CD4-positive, alpha-beta T cell treated with Interleukin-4 for 4 hours (primary cell): ENCODE data around the gene CD14.
"Not testable (repeated sequence)": the region's sequence is repeated elsewhere in the genome, so short reads cannot be mapped to it uniquely, and the experiment has no call there.

Source experiments
- DNase-seq: peaks from one replicate; pipeline ENCODE4 v3.0.0-alpha.2; 2020

CD14 gene

DNA sequence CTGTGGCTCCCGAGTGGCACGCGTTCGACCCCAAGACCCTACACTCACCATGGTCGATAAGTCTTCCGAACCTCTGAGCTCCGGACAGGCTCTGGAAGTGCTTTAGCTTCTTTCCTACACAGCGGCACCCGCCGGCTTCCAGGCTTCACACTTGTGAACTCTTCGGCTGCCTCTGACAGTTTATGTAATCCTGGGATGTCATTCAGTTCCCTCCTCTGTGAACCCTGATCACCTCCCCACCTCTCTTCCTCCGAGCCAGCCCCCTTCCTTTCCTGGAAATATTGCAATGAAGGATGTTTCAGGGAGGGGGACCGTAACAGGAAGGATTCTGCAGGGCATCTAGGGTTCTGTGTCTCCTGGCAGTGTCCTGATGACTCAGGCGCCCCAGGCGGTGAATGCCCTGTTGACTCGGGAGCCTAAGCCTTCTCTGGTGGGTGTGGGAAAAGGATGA is at the start of gene CD14:
Gene CD14, minus strand, starts transcription at position 155 of the 451 bp plus-strand sequence. Its CDS starts 104 bp downstream, at position 51.
- DNase-seq: no peak

DNA sequence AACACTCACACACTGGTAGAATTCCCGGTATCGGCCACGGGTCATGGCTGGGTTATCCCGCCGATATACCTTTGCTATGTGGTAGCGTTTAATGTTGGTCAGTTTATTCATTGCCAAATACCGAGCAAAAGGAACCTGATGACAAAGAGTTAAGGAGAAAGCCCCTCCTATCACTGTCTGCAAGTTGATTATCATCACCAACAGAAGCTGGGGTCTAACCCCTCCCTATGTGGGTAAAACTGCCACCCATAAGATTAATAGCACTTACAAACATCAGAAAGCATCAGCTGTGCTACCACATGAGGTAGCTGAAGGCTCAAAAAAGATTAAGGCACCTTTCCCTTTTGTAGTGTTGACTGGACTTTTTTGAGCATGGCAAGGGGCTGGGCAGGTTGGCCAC is 46.0 kb upstream of the CD14 start:
- DNase-seq: no peak

DNA sequence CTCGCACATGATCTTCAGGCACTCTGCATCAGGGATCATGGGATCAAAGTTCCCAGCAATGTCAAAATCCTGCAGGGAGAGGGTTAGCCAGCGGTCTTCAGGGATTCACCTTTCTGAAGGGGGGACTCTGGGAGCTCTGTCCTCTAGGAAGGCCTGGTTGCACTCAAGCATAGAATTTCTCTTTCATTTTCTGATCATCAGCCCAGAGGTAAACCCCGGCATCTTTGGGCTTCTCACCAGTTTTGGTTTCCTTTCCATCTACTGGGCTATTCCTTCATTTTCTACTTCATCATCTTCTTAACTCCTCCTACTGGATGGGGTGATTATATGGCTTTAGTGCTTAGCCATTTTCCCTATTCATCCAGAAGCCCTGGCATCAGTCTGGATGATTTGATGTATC is 45.0 kb upstream of the CD14 start:
- no peak for DNase-seq

DNA sequence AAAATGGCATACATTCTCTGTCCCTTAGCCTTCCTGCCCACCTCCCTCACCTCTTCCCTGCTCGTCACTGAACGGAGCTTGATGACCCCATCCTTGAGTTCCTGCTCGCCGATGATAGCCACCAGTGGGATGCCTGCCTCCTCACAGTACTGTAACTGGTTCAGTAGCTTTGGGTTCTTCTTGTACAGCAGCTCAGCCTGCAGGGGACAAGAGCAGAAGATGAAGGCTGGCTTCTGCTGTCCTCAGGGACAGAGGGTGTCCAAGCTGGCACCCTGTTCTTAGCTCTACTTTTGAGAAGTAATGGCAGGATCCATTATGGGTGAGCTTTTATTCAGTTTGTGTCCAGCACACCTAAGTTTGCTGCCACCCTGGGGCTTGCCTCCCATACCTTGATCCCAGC is 41.7 kb upstream of the CD14 start:
- no peak for DNase-seq

DNA sequence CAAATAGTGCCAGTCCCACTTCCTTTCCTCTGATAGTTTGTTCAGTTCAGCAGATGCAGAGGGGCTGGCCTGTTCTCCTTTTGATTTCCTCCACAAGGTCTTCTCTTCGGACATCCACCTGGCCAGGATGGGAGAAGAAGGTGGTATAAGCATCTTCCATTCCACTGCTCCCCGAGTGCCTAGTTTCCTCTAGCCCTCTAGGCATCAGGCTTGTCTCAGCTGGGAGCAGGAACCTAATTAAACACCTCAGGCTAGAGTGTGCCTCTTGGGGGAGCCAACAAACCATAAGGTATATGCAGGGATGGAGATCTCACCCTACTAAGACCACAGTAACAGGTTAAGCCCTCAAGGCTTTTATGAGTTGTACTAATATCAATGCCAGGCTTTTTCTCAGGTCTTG is 41.2 kb upstream of the CD14 start:
- no peak for DNase-seq

DNA sequence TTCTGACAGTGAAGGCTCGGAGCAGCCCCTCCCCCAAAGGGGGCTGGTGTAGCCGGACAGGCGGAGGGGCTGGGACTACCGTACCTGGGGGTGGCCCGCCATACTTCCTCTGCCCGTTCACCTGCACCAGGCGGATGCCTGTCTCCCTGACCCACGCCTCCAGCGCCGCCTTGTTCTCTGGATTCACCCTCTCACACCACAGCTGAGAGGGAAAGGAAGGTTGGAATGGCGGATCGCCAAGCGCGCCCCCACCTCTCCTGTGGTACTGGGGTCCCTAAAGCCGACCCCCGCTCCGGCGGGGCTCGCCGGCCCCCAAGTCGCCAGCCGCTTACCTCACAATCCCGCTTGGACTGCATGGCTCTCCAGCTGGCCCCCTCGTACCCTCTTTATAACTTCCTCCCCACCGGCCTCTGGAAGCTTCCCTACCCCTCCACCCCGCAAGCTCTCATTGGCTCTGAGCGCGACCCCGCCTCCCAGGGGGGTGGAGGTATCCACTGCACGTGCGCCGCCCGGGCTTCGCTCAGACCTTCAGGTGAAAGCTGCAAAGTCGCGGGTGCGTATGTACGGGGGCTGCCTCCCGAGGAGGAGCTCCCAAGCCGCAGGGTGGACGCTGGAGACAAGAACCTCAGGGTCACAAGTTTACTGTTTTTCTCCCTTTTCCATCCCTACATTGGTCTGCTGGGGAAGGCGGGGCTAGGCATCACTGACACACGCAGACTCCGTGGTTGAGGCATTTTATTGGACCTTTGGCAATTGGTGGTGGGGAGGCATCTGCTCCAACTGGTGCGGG is 40.4 kb upstream of the CD14 start, which contains the start of gene DND1:
Gene DND1, minus strand, starts transcription at position 390 of the 790 bp plus-strand sequence. Its CDS starts 34 bp downstream, at position 356.
- no peak for DNase-seq

DNA sequence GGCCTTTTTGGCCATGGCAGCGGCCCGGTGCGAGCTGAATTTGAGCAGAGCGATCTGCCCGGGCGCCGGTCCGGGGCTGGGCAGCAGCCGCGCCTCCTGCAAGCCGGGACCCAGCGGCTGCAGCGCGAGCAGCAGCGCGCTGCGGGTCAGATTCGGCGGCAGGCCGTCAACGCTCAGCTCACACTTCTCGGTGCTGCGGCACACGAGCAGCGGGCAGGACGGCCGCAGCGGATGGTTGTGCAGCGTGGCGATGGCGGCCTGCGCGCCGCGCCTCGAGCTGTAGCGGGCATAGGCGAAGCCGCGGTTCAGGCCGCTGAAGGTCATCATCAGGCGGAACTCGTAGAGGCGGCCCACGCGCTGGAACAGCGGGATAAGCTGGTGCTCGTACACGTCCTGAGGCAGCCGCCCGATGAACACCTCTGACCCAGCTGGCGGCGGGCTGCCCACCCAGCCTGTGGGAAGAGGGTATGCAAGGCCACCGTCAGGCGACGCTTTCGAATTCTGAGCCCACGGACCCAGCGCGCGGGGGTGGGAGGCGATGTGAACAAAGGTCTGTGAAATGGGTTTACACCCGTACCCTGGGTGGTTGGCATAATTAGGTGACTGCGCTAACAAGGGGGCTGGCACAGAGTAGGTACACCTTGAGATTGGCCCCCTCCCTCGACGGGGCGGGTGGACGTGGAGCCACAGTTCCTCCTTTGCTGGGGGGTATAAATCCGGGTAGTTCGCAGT is 39.6 kb upstream of the CD14 start:
- no peak for DNase-seq

DNA sequence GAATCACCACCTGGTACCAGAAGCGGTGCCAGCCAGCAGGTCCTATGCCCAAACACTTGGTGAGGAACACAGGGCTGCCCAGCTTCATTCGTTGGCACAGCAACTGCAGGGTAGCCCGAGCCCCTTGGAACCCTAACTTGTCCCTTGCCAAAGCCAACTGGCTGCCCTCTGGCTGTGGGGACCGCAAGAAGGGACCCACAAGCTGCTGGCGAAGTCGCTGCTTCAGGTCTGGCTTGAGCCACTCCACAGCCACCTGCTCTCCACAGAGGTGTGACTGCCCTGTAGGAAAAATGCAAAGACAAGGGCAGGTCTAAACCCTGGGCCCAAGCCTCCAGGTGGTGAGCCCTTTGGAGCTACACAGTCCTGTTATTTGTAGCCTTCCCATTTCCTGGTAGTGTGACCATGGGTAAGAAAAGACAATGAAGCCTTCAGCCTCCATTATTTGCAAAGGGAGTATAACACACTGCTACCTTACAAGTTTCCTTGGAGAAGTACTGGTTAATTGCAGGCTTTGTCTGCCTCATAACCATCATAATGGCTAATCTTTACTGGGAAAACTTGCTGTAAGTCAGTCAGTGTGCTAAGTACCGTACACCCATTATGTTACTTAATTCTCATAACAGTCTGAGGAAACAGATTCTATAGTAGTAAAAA is 38.6 kb upstream of the CD14 start:
- no peak for DNase-seq

DNA sequence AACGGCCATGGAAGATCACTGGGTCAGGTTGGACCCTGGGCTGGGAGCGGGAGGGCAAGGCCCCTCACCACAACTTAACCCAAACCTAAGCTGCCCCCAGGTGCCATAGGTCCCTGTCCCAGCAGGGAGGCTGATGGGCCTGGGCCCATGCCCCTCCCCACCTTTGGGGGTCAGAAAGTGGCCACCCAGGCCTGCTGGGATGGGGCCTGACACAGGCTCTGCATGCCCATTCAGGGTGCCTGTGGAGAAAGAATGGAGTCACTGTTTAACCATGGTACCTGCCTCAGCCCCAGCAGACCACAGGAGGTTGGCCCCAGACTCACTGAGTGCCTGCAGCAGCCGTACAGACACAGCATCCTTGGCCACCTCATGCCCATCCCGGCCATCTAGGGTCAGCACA is 38.1 kb upstream of the CD14 start:
- DNase-seq: not testable (repeated sequence)

DNA sequence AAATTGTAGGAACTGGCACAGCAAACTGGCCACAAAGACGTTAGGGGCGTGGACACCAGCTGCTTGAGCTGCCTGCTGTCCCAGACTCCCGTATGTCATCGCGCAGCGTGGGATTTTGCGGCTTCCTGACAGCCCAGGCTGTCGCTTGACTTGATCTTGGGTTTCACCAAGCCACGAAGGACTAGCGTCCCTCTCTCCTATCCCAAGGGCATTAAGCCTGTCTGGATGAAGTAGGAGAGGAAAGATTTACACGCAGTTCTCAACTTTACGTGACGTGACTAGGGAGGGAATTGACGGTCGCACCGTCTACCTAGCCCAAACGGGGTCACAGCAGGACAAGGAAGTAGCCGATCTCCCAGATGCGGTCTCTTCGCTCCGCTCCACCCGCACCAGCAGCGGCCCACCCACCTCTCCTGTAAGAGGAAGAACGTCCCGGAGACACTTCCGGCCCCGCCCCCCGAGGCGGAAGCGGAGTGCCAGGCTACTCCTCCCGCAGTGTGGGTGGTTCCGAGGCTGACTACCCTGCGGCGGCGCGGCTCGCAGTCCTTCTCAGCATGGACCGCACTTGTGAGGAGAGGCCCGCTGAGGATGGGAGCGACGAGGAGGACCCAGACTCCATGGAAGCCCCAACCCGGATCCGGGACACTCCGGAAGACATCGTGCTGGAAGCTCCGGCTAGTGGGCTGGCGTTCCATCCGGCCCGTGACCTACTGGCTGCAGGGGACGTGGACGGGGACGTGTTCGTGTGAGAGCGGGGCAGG is 31.6 kb upstream of the CD14 start, which contains the start of gene WDR55:
Gene WDR55, plus strand, starts transcription at position 546 of the 761 bp plus-strand sequence. Its CDS starts 9 bp downstream, at position 555.
- peak; percentile 93 for DNase-seq

DNA sequence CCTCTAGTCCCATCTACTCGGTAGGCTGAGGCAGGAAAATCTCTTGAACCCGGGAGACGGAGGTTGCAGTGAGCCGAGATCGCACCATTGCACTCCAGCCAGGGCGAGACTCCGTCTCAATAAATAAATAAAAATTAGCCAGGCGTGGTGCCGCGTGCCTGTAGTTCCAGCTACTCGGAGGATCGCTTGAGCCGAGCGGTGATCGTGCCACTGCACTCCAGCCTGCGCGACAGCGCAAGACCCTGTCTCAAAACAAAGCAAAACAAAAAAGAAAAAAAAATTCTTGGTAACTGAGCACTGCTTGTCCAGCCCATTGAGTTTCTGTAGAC is 31.0 kb upstream of the CD14 start:
- DNase-seq: no peak

DNA sequence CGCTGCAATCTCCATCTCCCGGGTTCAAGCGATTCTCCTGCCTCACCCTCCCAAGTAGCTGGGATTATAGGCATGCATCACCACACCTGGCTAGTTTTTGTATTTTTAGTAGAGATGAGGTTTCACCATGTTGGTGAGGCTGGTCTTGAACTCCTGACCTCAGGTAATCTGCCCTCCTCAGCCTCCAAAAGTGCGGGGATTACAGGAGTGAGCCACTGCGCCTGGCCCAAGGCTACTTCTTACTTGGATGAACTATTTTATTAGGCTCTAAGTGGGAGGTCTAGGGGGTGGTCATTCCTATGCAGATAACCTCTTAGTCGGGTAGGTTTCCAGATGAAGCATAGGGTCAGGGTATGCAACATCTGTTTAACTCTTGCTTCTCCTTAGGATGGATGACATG is 27.4 kb upstream of the CD14 start:
- not testable (repeated sequence) for DNase-seq

DNA sequence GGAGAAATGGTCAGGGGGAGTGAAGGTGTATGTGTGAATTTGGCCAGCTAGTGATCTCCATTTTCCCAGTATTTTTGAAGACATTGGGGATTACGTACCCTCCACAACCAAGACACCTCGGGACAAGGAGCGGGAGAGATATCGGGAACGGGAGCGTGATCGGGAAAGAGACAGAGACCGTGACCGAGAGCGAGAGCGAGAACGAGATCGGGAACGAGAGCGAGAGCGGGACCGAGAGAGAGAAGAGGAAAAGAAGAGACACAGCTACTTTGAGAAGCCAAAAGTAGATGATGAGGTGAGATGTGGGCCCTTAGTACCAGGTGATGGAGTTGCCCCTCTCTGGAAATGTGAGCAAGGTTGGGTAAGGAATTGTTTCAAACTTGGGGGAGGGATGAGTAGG is 25.9 kb upstream of the CD14 start:
- DNase-seq: no peak

DNA sequence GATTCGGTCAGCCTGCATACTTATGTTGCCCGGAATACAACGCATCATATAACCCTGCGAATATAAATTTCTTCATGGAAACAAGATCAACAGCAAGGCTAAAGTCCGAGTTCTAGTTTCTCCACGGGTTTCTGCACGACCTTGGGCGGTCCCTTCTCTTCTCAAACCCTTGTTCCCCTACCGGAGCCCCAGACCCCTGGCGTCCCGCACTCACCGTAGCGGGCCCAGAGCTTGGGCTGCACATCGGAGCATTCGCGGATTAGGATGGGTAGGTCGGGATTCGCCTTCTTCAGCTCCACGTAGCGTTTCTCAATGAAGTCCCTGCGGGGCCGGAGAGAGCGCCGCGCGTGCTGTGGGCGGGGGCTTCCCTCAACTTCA is 14.1 kb upstream of the CD14 start:
- DNase-seq: no peak

DNA sequence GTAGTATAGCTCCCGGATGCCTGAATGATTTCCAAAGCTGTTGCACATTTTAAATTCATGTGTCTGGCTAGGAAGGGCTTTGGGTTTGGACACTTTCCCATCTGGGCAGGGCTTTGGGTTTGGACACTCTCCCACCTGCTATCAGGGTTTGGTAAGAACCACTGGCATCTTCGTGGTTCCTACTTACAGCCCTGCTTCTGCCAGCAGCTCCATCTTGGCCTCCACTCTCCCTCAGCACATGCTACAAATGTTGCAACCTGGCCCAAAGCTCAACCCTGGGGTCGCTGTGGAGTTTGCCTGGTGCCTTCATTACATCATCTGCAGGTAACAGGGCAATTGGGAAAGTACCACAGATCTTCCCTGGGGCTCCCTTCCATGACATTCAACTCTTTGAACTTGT is 9.7 kb upstream of the CD14 start:
- no peak for DNase-seq

DNA sequence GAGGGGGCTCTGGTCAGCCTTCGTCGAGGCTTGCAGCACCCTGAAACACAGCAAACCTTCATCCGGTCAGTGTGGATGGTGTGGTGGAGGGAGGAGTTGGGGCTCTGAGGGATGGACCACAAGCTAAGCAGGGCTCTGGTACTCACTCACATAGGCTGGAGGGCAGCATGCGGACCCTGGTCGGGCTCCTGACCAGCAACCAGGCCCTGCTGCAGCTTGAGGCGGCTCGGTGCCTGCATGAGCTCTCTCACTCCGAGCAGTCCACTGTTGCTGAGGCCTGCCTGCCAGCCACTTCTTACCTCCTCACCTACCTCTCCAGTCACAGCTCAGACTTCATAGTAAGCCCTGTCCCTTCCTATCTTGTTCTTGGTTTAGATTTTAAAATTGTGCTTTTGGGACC is 8.7 kb upstream of the CD14 start:
- DNase-seq: no peak

DNA sequence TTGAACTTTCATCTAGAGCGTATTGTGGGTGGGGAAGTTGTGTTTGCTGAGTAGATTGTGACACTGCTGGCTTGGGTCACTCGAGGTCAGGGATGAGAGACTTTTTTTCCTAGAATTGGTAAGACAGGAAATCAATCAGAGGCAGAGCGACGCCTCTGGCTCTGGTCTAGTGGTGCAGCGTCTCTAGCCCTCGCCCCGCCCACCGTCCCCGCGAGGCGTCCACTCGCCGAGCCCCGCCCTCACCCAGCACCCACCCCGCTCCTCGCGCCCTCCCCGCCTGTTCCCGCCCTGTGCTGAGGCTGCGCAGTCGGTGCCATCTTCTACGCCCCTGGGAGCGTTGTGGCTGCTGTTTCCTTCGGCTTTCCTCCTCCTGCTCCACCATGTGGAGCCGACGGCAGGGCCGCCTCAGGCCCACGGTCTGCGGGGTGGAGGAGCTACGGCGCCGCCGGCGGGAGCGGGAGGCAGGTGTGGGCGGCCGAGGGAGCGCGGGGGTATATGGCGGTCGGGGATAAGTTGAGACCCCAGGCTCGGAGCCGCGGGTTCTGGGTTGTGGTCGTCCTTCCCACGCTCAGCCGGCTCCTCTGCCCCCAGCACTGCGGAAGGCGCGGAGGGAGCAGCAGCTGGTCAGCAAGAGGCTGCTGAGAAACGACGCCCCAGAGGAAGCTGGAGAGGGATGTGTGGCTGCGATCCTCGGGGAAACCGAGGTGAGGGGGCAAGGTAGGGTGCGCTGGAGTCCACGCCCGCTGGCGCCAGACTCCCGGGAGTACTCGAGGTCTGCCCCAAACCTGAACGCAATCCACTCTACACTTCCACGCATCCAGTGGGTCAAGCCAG is 6.4 kb upstream of the CD14 start, which contains the start of gene TMCO6:
Gene TMCO6, plus strand, starts transcription at position 304 of the 834 bp plus-strand sequence. Its CDS starts 77 bp downstream, at position 381.
- peak; percentile 95 for DNase-seq

DNA sequence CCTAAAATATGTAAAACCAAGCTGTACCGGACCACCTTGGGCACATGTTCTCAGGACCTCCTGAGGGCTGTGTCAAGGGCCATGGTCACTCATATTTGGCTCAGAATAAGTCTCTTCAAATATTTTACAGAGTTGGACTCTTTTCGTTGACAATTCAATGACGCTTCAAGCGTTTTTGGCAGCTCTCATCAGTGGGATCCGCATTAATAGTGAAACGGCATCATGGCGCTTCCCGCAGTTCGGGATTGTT is 5.8 kb upstream of the CD14 start:
- DNase-seq: not testable (repeated sequence)

DNA sequence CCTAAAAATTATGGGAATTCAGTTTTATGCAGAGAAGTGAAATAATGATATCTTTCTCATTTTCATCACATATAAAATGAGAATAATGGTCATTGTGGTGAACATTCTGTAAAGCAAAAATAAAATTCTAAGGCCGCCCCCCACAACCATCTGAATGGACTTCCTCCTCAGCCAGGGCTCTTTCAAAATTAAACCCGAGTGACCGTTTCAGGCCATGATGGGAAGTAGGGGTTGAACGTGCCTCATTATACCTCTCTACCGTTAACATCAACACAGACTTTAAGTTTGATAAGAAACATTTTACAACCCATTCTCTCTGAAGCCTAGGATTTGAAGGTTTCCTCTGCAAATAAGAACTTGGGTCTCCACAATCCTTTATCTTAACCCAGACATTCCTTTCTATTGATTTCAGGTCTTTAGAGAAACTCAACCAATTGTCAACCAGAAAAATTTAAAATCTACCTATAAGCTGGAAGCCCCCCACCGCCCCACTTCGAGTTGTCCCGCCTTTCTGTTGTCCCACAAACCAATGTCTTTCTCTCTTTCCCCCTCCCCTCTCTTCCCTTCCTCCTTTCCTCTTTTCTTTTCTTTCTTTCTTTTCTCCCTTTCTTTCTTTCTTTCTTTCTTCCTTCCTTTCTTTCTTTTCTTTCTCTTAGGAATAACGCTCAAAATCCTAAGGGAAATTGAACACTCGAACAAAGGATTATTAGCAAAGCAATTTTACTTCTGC is 4.6 kb upstream of the CD14 start:
- no peak for DNase-seq

DNA sequence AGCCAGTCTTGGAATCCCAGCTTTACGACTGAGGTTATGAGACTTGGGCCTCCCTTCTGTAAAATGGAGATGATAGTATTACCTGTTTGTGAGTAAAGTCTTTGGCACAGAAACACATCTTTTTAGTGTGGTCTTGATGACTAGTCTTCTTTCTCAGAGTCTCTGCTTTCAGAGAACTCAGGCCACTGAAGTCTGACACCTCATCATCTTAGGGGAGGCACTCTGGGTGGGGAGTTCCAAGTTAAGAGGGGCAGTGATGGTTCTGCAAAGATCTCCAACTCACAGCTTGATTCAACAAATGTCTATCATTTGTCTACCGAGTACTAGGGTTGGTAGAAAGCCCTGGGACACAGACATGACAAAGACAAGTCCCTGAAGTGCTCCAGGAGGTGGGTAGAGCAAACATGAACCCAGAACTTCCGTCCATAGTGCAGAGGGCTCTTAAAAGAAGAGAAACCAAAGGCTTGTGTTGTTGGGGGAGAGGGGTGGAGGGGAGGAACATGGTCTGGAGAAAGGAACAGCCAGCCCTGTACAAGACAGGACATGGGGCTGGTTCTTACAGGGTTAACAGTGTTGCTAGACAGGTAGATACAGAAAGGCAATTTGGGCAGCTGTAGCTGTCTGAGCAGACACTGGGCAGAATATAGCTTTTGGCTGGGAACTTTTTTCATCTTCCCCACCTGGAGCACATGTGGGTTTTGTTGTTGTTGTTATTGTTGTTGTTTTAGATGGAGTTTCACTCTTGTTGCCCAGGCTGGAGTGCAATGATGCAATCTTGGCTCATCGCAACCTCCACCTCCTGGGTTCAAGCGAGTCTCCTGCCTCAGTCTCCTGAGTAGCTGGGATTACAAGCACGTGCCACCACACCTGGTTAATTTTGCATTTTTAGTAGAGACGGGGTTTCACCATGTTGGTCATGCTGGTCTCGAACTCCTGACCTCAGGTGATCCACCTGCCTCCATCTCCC is 2.6 kb upstream of the CD14 start:
- DNase-seq: peak; percentile 8
